ENCODE data around the gene MLKL.

GRCh38 chr16:74742051-74742481 lies 41.4 kb upstream of the MLKL start:
- TF ChIP-seq POLR2A (IDR thresholded peaks at IDR 0.05; ENCODE audit: low read length) (no peak), GATA1 (IDR thresholded peaks at IDR 0.05; ENCODE audit: low read depth, low read length) (no peak)

Measured in erythroblast (primary cell).